Stimulated activated CD4-positive, alpha-beta T cell treated with anti-CD3 and anti-CD28 coated beads, Interleukin-1b, Interleukin-23, amount 100 ng/mL, for 24 hours (primary cell): ENCODE measurements around the gene SPTBN2.
"Not testable (repeated sequence)": the region's sequence is repeated elsewhere in the genome, so short reads cannot be mapped to it uniquely, and the experiment has no call there.

Experiments
- DNase-seq, 4 experiments: peaks; one replicate each; pipeline ENCODE4 v3.0.0-alpha.2; 2020; ENCODE audit warnings: low read depth in 4 of 4, low spot score in 1 of 4

Gene SPTBN2

GRCh38 chr11:66725114-66725513 is 3.9 kb downstream of the SPTBN2 start:
- DNase-seq, result no peak

GRCh38 chr11:66724167-66724566 is 4.8 kb downstream of the SPTBN2 start:
- not testable (repeated sequence) for DNase-seq

- no peak for DNase-seq
Measured at GRCh38 chr11:66723693-66724092, 5.3 kb downstream of the SPTBN2 start.

GRCh38 chr11:66722745-66723651 is 6.0 kb downstream of the SPTBN2 start:
- no peak for DNase-seq

GRCh38 chr11:66721939-66722338 is 7.1 kb downstream of the SPTBN2 start:
- DNase-seq, result no peak

GRCh38 chr11:66720899-66721470 is 8.0 kb downstream of the SPTBN2 start:
- DNase-seq, result no peak

GRCh38 chr11:66720223-66720898 is 8.7 kb downstream of the SPTBN2 start:
- DNase-seq, result peak in 2 of 4 experiments; percentile 16 to 35

GRCh38 chr11:66719111-66719872 is 9.7 kb downstream of the SPTBN2 start:
- no peak for DNase-seq

GRCh38 chr11:66718320-66718971 is 10.6 kb downstream of the SPTBN2 start:
- no peak for DNase-seq

GRCh38 chr11:66717925-66718319 is 11.1 kb downstream of the SPTBN2 start:
- no peak for DNase-seq

GRCh38 chr11:66716996-66717395 is 12.0 kb downstream of the SPTBN2 start:
- no peak for DNase-seq

- no peak for DNase-seq
Measured at GRCh38 chr11:66715346-66716085, 13.5 kb downstream of the SPTBN2 start.

- DNase-seq, result no peak
Measured at GRCh38 chr11:66713746-66714480, 15.1 kb downstream of the SPTBN2 start.

- no peak for DNase-seq
Measured at GRCh38 chr11:66710384-66710930, 18.6 kb downstream of the SPTBN2 start.

GRCh38 chr11:66708701-66709100 is 20.3 kb downstream of the SPTBN2 start:
- no peak for DNase-seq

- DNase-seq, result no peak
Measured at GRCh38 chr11:66708094-66708493, 20.9 kb downstream of the SPTBN2 start.

GRCh38 chr11:66707486-66707885 is 21.5 kb downstream of the SPTBN2 start:
- DNase-seq, result no peak

- DNase-seq, result no peak
Measured at GRCh38 chr11:66706989-66707388, 22.0 kb downstream of the SPTBN2 start.
